SJSA1 (cell line): ENCODE measurements around the gene PPM1J. TPM values are rescaled to one million over a fixed set of nuclear protein-coding genes. Genes with fewer than 3 reads are reported as not detected.

Experiments used
- DNase-seq, 2 experiments: peaks; one replicate each; pipeline ENCODE4 v3.0.0-alpha.2; 2015 to 2020; ENCODE audit warnings: low spot score in 2 of 2, low read depth in 1 of 2
- H3K27ac ChIP-seq: fragments of 250-450 bp; sonication (Bioruptor Pico); 2 replicates; pipeline ENCODE4 v1.5.1; 2020; ENCODE audit warnings: mild to moderate bottlenecking, moderate library complexity
- H3K27me3 ChIP-seq: fragments of 250-450 bp; sonication (Bioruptor Pico); replicated peaks from 2 replicates; pipeline ENCODE4 v1.5.1; 2020; ENCODE audit warnings: mild to moderate bottlenecking, moderate library complexity
- H3K36me3 ChIP-seq: fragments of 250-450 bp; sonication (Bioruptor Pico); 2 replicates; pipeline ENCODE4 v1.5.1; 2020; ENCODE audit warnings: mild to moderate bottlenecking
- H3K4me1 ChIP-seq: fragments of 250-450 bp; sonication (Bioruptor Pico); replicated peaks from 2 replicates; pipeline ENCODE4 v1.6.1; 2021; ENCODE audit warnings: mild to moderate bottlenecking
- H3K4me3 ChIP-seq: fragments of 250-450 bp; sonication (Bioruptor Pico); 2 replicates; pipeline ENCODE4 v1.5.1; 2020; ENCODE audit warnings: mild to moderate bottlenecking
- H3K9me3 ChIP-seq: fragments of 250-450 bp; sonication (Bioruptor Pico); replicated peaks from 2 replicates; pipeline ENCODE4 v1.5.1; 2020; ENCODE audit warnings: mild to moderate bottlenecking
- total RNA-seq: library from RNA; depleted of rRNA; stranded (reverse); fragments of >200 nt; shearing (Covaris generic); gene quantifications from 2 replicates; pipeline ENCODE4 v1.2.3, GENCODE V29; 2014

The PPM1J gene
- total RNA-seq, 1 experiment from 2014 or later, result not detected

DNA sequence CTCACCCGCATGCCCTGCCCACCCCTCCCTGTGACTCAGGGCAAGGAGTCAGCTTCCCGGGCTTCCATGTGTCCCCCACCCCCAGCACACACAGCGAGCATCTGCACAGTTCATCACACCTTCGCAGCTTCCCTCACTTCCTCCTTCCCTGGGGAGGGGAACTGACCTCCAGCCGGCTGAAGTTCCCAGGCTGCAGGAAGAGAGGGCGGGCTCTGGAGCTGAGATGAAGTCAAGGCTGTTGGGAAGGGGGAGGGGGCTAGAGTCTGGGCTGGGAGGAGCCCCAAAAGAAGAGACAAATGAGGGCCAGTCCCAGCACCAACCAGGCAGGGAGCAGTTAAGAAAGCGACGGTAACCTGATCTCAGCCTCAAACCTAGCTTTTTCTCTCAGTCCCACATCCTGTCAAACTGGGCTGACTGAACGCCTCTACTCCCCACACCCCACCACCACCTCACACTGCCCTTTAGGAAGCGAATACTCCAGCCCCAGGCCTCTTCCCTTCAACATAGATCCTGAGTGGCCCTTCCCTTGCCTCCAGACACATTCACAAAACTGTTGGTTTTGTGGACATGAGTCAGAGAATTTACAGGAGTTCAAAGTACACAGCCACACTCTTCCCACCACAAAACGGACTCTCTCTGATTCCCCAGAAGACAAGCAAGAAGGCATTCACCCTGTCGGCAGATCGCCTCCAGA, 10.1 kb downstream of the PPM1J start:
- H3K4me3 ChIP-seq, result peak overlapping the region; percentile 96
- peaks cover 61% of the 10 kb centered on the region for H3K4me1 ChIP-seq
- DNase-seq, result peak; percentile 94 to 96
- H3K27me3 ChIP-seq, result no peaks in the 10 kb centered on the region
- H3K9me3 ChIP-seq, result no peaks in the 10 kb centered on the region
- H3K27ac ChIP-seq, result peak overlapping the region; percentile 69
- H3K36me3 ChIP-seq, result peaks cover 45% of the 10 kb centered on the region

DNA sequence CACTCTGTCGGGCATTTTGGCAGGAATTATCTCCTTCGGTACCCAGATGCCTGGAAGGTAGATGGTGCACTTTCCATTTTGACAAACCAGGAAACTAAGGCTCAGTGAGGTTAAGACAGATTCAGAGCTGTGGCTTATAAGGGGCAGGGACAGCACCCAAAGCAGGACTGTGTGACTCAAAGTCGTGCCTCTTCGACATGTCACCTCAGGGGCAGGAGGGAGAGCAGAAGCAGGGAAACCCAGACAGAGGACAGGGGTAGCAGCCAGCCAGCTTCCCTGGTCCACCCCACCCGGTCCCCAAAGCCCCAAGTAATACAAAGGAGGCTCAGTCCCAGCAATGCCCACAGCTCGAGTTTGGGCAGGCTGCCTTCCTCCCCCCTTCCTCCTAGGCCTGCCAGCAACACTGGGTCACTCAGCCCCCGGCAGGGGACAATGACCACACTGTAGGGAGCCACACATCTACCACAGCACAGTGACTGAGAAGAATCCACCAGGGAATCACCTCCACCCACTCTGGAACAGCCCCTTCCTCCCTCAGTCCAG, 10.7 kb downstream of the PPM1J start:
- Histone ChIP-seq H3K4me3 (peak overlapping the region; percentile 96), H3K36me3 (peaks cover 52% of the 10 kb centered on the region), H3K27me3 (no peaks in the 10 kb centered on the region), H3K4me1 (peaks cover 67% of the 10 kb centered on the region), H3K9me3 (no peaks in the 10 kb centered on the region), H3K27ac (peak overlapping the region; percentile 69)
- no peak for DNase-seq

DNA sequence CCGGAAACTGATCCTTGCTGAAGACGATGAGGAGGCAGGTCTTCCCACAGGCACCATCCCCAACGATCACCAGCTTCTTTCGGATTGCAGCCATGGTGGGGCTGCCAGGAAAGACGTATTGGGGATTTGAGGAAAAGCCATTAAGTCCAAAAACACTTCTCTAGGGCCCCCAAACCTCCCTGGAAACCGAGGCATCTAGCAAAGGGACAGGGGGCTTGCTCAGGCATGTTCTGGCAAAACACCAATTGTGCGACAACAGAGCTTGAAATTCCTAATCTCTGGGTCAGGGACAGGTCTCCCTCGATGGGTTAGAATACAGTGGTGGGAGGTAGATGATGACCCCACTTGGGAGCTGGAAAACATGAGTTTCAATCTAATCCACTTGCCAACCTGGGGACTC, 11.4 kb downstream of the PPM1J start:
- H3K4me1 ChIP-seq, result peaks cover 72% of the 10 kb centered on the region
- no peaks in the 10 kb centered on the region for H3K27me3 ChIP-seq
- no peak for DNase-seq
- H3K27ac ChIP-seq, result no peak overlapping the region
- H3K9me3 ChIP-seq, result no peaks in the 10 kb centered on the region
- H3K4me3 ChIP-seq, result no peak overlapping the region
- peaks cover 59% of the 10 kb centered on the region for H3K36me3 ChIP-seq

- no peaks in the 10 kb centered on the region for H3K27me3 ChIP-seq
- no peak for DNase-seq
- H3K4me3 ChIP-seq, result no peak overlapping the region
- H3K27ac ChIP-seq, result no peak overlapping the region
- peaks cover 70% of the 10 kb centered on the region for H3K36me3 ChIP-seq
- peaks cover 70% of the 10 kb centered on the region for H3K4me1 ChIP-seq
- no peaks in the 10 kb centered on the region for H3K9me3 ChIP-seq
These were observed 12.5 kb downstream of the PPM1J start for GRCh38 chr1:112702420-112703261.

DNA sequence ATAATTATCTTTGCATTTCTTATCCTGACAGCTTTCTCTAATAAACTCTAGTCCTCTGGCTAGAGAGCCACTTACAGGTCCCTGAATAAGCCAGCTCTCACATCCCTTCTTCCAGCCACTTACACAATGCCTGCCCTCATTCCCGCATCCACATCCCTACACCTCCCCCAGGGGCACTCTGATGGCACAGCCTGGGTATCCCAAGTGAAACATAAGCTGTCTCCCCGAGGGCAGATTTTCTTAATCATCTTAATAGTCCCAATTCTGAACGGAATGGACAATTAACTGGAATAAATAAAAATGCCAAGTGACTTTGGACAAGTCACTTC, 13.1 kb downstream of the PPM1J start:
- DNase-seq, result peak in 1 of 2 experiments; percentile 15
- H3K4me1 ChIP-seq, result peaks cover 65% of the 10 kb centered on the region

GRCh38 chr1:112701227-112702066, 13.7 kb downstream of the PPM1J start:
- H3K36me3 ChIP-seq, result peaks cover 77% of the 10 kb centered on the region
- H3K4me3 ChIP-seq, result no peak overlapping the region
- H3K4me1 ChIP-seq, result peaks cover 65% of the 10 kb centered on the region
- peak overlapping the region; percentile 78 for H3K27ac ChIP-seq
- DNase-seq, result no peak
- no peaks in the 10 kb centered on the region for H3K9me3 ChIP-seq
- H3K27me3 ChIP-seq, result no peaks in the 10 kb centered on the region

More for the DNA sequence above, 13.1 kb downstream of the PPM1J start:
- H3K27me3 ChIP-seq, result no peaks in the 10 kb centered on the region
- no peak overlapping the region for H3K4me3 ChIP-seq
- peaks cover 76% of the 10 kb centered on the region for H3K36me3 ChIP-seq
- H3K27ac ChIP-seq, result no peak overlapping the region
- no peaks in the 10 kb centered on the region for H3K9me3 ChIP-seq

DNA sequence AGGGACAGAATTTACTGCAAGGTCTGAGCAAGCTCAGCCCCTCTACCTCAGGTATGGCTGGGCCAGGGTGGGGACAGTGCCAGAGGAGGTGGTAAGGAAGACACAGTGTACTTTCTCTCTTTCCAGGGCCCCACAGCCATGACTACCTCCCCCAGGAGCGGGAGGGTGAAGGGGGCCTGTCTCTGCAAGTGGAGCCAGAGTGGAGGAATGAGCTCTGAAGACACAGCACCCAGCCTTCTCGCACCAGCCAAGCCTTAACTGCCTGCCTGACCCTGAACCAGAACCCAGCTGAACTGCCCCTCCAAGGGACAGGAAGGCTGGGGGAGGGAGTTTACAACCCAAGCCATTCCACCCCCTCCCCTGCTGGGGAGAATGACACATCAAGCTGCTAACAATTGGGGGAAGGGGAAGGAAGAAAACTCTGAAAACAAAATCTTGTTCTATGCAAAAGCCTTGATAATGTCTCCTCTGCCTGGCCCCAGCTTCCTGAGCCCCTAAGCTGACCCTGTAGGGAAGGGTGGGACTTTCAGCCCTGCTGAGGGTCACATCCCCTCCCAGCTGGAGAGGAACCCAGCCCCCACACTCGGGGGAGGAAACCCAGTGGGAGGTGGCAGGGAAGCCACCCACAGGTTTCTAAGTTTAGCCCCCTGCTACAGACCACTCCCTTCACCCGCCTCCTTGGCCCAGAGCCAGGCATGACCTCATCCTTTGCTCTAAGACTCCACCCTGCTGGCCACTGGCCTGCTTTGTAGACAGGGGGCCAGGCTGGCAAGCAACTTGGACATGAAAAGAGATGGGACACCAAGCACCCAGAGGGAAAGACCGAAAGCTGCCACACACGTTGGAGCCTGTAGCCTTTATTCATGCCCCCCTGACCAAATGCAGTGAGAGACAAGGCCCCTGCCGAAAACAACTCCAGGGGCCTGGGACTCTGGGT, 14.6 kb downstream of the PPM1J start:
- DNase-seq, result peak; percentile 99
- peak overlapping the region; percentile 78 for H3K27ac ChIP-seq
- peaks cover 61% of the 10 kb centered on the region for H3K4me1 ChIP-seq
- H3K27me3 ChIP-seq, result no peaks in the 10 kb centered on the region
- no peak overlapping the region for H3K4me3 ChIP-seq
- no peaks in the 10 kb centered on the region for H3K9me3 ChIP-seq
- peaks cover 85% of the 10 kb centered on the region for H3K36me3 ChIP-seq

GRCh38 chr1:112699425-112700144, 15.5 kb downstream of the PPM1J start:
- Histone ChIP-seq H3K27ac (peak overlapping the region; percentile 78), H3K36me3 (peaks cover 93% of the 10 kb centered on the region), H3K4me1 (peaks cover 51% of the 10 kb centered on the region), H3K4me3 (no peak overlapping the region), H3K9me3 (no peaks in the 10 kb centered on the region), H3K27me3 (no peaks in the 10 kb centered on the region)
- DNase-seq, result no peak

GRCh38 chr1:112698366-112699310, 16.5 kb downstream of the PPM1J start:
- Histone ChIP-seq H3K4me3 (no peak overlapping the region), H3K27me3 (no peaks in the 10 kb centered on the region), H3K4me1 (peaks cover 42% of the 10 kb centered on the region), H3K9me3 (no peaks in the 10 kb centered on the region), H3K27ac (no peak overlapping the region), H3K36me3 (peaks cover 93% of the 10 kb centered on the region)
- no peak for DNase-seq

- Histone ChIP-seq H3K9me3 (no peaks in the 10 kb centered on the region), H3K4me3 (no peak overlapping the region), H3K27ac (no peak overlapping the region), H3K36me3 (peaks cover 93% of the 10 kb centered on the region), H3K27me3 (no peaks in the 10 kb centered on the region), H3K4me1 (peaks cover 39% of the 10 kb centered on the region)
- no peak for DNase-seq
These were observed 17.3 kb downstream of the PPM1J start for GRCh38 chr1:112697781-112698201.

DNA sequence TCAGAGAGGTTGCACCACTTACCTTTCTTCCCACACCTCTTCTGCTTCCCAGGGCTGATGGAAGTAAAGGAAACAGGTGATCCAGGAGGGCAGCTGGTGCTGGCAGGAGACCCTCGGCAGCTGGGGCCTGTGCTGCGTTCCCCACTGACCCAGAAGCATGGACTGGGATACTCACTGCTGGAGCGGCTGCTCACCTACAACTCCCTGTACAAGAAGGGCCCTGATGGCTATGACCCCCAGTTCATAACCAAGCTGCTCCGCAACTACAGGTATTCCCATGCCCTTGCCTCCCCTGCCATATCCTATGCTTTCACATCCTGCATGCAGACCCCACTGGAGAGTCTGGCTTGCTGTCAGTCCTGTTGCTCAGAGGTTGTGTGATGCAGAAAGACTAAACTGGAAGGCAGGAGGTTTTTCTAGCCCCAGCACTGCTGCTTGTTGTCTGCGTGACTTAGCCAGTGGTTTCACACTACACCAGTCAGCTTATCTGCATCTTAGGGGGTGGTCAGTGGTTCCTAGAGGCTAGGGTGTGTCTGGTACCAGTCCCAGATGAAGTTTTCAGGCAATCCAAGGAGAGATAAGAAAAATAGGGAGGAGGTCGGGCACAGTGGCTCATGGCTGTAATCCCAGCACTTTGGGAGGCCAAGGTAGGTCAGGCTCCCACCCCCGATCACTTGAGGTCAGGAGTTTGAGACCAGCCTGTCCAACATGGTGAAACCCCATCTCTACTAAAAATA, 18.4 kb downstream of the PPM1J start:
- no peak overlapping the region for H3K27ac ChIP-seq
- peaks cover 29% of the 10 kb centered on the region for H3K4me1 ChIP-seq
- no peak for DNase-seq
- no peaks in the 10 kb centered on the region for H3K27me3 ChIP-seq
- peaks cover 93% of the 10 kb centered on the region for H3K36me3 ChIP-seq
- no peak overlapping the region for H3K4me3 ChIP-seq
- no peaks in the 10 kb centered on the region for H3K9me3 ChIP-seq
